Natural killer cell (primary cell): Measurements from ENCODE around the gene GABBR2. TPM values are rescaled to one million over a fixed set of nuclear protein-coding genes. Genes with fewer than 3 reads are reported as not detected.

Experiments used
- ATAC-seq, 3 donors: fragments of 150-1000 bp in 2 of 3; fragments of 200-7000 bp in 1 of 3; cut with Tn5 transposase; 1 replicate in 1 of 3; 2 replicates in 2 of 3; pipeline ENCODE4 v1.10.0; 2021; ENCODE audit warnings: mild to moderate bottlenecking in 2 of 3, moderate library complexity in 2 of 3
- DNase-seq, 2 donors: peaks; one replicate each; pipeline versions ENCODE4 v3.0.0 to v3.0.0-alpha.2; 2013 to 2021; ENCODE audit warnings: mixed read lengths in 1 of 2
- H3K27ac ChIP-seq: one replicate; pipeline ENCODE4 v1.5.1; 2013; ENCODE audit warnings: mild to moderate bottlenecking, low read length
- H3K27me3 ChIP-seq: one replicate; pipeline ENCODE4 v1.6.1; 2013; ENCODE audit warnings: low read length; ENCODE audit not compliant: control insufficient read depth, insufficient read depth
- H3K36me3 ChIP-seq: one replicate; pipeline ENCODE4 v1.6.1; 2013; ENCODE audit warnings: low read length; ENCODE audit not compliant: control insufficient read depth, insufficient read depth
- H3K4me1 ChIP-seq: one replicate; pipeline ENCODE4 v1.6.1; 2013; ENCODE audit warnings: low read length; ENCODE audit not compliant: control insufficient read depth, insufficient read depth
- H3K4me3 ChIP-seq: one replicate; pipeline ENCODE4 v1.5.1; 2013; ENCODE audit warnings: low read length
- H3K9me3 ChIP-seq: one replicate; pipeline ENCODE4 v1.6.1; 2013; ENCODE audit warnings: low read length; ENCODE audit not compliant: control insufficient read depth, insufficient read depth
- H3K27ac Mint-ChIP-seq, 2 donors: one replicate each; pipeline ENCODE4 v1.8.0; 2022; ENCODE audit warnings: mild to moderate bottlenecking in 2 of 2, mixed read lengths in 2 of 2, moderate library complexity in 1 of 2
- H3K27me3 Mint-ChIP-seq, 2 donors: one replicate each; pipeline ENCODE4 v1.8.0; 2022; ENCODE audit warnings: low read depth in 2 of 2, mixed read lengths in 2 of 2
- H3K36me3 Mint-ChIP-seq: one replicate; pipeline ENCODE4 v1.8.0; 2022; ENCODE audit warnings: mixed read lengths
- H3K4me1 Mint-ChIP-seq, 2 donors: one replicate each; pipeline ENCODE4 v1.8.0; 2022; ENCODE audit warnings: mixed read lengths in 2 of 2
- H3K4me3 Mint-ChIP-seq: one replicate; pipeline ENCODE4 v1.8.0; 2022; ENCODE audit warnings: mild to moderate bottlenecking, moderate library complexity, mixed read lengths
- H3K9me3 Mint-ChIP-seq, 2 donors: one replicate each; pipeline ENCODE4 v1.8.0; 2022; ENCODE audit warnings: mixed read lengths in 2 of 2
- WGBS: methylation state at CpG from one replicate; pipeline ENCODE4 v1.1.7; 2013; ENCODE audit warnings: missing lambda C conversion rate; ENCODE audit not compliant: insufficient coverage; 5-methylcytosine and 5-hydroxymethylcytosine counted together
- intact Hi-C: fragments of 100-400 bp; cut with micrococcal nuclease; formaldehyde crosslinking; loops from one replicate; pipeline ENCODE4 v1.14.2; 2022
- total RNA-seq, 4 donors: library from RNA; stranded (reverse); fragments of 120-200 nt in 1 of 4; gene quantifications; one replicate each; pipeline versions ENCODE4 v1.2.3 to v1.2.4, GENCODE V29; 2013 to 2022
- TF ChIP-seq, protein P1 (sequence below): fragments of 200-600 bp; IDR thresholded peaks from one replicate; pipeline ENCODE4 v1.8.0; 2022; ENCODE audit warnings: antibody characterized with exemption

GABBR2 gene
- total RNA-seq, 3 donors from 2014 or later (not counting 1 experiment from before 2014, with no cell fraction given), result not detected

DNA sequence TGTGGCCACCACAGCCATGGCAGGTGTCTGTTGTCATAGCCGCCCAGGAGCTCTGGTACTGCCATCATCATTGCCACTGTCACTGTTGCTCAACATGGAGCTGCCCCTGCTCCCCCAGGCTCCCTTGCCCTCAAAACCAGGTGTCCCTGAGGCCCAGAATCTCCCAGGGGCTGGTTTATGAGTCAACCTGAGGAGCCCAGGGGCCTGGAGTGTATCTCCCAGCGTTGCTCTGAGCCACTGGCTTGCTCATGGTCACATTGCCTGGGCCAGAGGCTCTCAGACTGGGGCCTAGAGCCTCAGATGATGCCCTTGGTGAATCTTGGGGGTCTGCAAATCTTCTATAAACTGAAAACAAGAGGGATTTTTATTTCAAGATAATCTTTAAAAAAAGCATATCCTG is 428.6 kb downstream of the GABBR2 start:
- Mint-ChIP-seq H3K9me3 (no peaks in the 10 kb centered on the region), H3K27me3 (peaks cover 17 to 47% of the 10 kb centered on the region in 2 donors), H3K4me1 (no peaks in the 10 kb centered on the region), H3K27ac (no peak overlapping the region), H3K4me3 (no peak overlapping the region), H3K36me3 (no peaks in the 10 kb centered on the region)
- intact Hi-C loops, result no loop called here
- H3K4me1 ChIP-seq, result no peaks in the 10 kb centered on the region
- H3K36me3 ChIP-seq, result no peaks in the 10 kb centered on the region
- H3K27ac ChIP-seq, result no peak overlapping the region
- 68% methylated on average over 2 of the region's 2 CpGs for WGBS
- H3K4me3 ChIP-seq, result no peak overlapping the region
- DNase-seq (no peak), ATAC-seq (no peak)
- peaks cover 3% of the 10 kb centered on the region for H3K27me3 ChIP-seq
- TF ChIP-seq, protein P1, sequence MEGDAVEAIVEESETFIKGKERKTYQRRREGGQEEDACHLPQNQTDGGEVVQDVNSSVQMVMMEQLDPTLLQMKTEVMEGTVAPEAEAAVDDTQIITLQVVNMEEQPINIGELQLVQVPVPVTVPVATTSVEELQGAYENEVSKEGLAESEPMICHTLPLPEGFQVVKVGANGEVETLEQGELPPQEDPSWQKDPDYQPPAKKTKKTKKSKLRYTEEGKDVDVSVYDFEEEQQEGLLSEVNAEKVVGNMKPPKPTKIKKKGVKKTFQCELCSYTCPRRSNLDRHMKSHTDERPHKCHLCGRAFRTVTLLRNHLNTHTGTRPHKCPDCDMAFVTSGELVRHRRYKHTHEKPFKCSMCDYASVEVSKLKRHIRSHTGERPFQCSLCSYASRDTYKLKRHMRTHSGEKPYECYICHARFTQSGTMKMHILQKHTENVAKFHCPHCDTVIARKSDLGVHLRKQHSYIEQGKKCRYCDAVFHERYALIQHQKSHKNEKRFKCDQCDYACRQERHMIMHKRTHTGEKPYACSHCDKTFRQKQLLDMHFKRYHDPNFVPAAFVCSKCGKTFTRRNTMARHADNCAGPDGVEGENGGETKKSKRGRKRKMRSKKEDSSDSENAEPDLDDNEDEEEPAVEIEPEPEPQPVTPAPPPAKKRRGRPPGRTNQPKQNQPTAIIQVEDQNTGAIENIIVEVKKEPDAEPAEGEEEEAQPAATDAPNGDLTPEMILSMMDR, result no peak
- no peaks in the 10 kb centered on the region for H3K9me3 ChIP-seq

DNA sequence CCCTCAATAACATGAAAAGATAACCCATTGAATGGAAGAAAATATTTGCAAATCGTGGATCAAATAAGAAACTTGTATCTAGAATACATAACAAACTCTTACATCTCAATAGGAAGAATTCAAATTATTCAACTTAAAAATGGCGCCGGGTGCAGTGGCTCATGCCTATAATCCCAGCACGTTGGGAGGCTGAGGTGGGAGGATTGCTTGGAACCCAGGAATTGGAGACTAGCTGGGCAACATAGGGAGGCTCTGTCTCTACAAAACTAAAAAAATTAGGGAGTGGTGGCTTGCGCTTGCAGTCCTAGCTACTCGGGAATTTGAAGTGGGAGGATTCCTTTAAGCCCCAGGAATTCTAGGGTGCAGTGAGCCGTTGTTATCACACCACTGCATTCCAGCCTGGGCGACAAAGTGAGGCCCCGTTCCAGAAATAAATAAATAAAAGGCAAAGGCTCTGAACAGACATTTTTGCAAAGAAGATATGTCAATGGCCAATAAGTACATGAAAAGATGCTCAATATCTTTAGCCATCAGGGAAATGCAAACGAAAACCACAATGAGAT is 431.7 kb downstream of the GABBR2 start:
- no peaks in the 10 kb centered on the region for H3K36me3 Mint-ChIP-seq
- TF ChIP-seq, protein P1, result no peak
- no peaks in the 10 kb centered on the region for H3K9me3 Mint-ChIP-seq
- H3K9me3 ChIP-seq, result no peaks in the 10 kb centered on the region
- 88% methylated on average over 8 of the region's 10 CpGs for WGBS
- H3K27ac Mint-ChIP-seq, result no peak overlapping the region
- ATAC-seq, result no peak
- H3K4me1 Mint-ChIP-seq, result no peaks in the 10 kb centered on the region
- no peak overlapping the region for H3K4me3 ChIP-seq
- DNase-seq, result no peak
- intact Hi-C loops, result no loop called here
- H3K27me3 Mint-ChIP-seq, result peaks cover 20 to 59% of the 10 kb centered on the region in 2 donors
- no peak overlapping the region for H3K27ac ChIP-seq
- peaks cover 3% of the 10 kb centered on the region for H3K27me3 ChIP-seq
- H3K36me3 ChIP-seq, result no peaks in the 10 kb centered on the region
- H3K4me1 ChIP-seq, result no peaks in the 10 kb centered on the region
- no peak overlapping the region for H3K4me3 Mint-ChIP-seq

DNA sequence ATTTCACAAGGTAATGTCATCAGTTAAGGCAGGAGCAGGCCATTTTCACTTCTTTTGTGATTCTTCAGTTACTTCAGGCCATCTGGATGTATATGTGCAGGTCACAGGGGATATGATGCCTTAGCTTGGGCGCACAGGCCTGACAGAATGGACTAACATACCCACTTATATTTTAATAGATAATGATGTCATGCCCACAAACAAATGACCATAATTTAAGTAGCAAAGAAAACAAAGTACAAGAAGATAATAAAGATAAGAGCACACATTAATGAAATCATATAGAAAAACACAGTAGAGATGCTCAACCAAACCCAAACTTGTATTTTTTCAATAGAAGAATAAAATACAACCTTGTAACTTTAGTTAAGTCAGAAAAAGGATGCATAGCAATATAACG is 433.6 kb downstream of the GABBR2 start:
- Histone ChIP-seq H3K27me3 (peaks cover 3% of the 10 kb centered on the region), H3K36me3 (no peaks in the 10 kb centered on the region), H3K9me3 (no peaks in the 10 kb centered on the region), H3K4me1 (no peaks in the 10 kb centered on the region), H3K27ac (no peak overlapping the region), H3K4me3 (no peak overlapping the region)
- Mint-ChIP-seq H3K4me3 (no peak overlapping the region), H3K36me3 (no peaks in the 10 kb centered on the region), H3K27ac (no peak overlapping the region), H3K4me1 (no peaks in the 10 kb centered on the region), H3K9me3 (no peaks in the 10 kb centered on the region), H3K27me3 (peaks cover 19 to 62% of the 10 kb centered on the region in 2 donors)
- TF ChIP-seq, protein P1, result no peak
- WGBS, result no CpG with 5 or more reads among the region's 2 CpGs
- DNase-seq (no peak), ATAC-seq (no peak)
- intact Hi-C loops, result no loop called here

DNA sequence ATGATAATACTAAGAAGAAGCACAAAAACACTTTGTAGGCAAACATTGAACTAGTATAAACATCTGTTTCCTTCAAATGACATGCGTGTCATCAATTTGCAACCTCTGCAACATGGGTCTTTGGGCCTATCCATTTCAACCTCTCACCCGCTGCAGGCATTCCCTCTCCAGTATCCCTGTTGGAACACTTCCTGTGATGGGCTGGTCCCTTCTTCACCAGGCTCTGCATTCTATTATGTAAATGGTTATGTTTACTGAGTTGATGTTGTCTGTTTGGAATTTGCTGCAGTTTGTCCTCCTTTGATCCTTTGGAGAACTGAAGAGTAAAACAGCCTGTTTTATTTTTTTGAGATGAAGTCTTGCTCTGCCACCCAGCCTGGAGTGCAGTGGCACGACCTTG is 436.7 kb downstream of the GABBR2 start:
- no peak overlapping the region for H3K27ac Mint-ChIP-seq
- H3K4me1 ChIP-seq, result no peaks in the 10 kb centered on the region
- ATAC-seq (no peak), DNase-seq (no peak)
- H3K4me3 Mint-ChIP-seq, result no peak overlapping the region
- H3K4me1 Mint-ChIP-seq, result no peaks in the 10 kb centered on the region
- 94% methylated on average over 3 of the region's 3 CpGs for WGBS
- no peaks in the 10 kb centered on the region for H3K36me3 Mint-ChIP-seq
- no peak overlapping the region for H3K27ac ChIP-seq
- intact Hi-C loops, result no loop called here
- no peak overlapping the region for H3K4me3 ChIP-seq
- H3K27me3 Mint-ChIP-seq, result peaks cover 32 to 59% of the 10 kb centered on the region in 2 donors
- no peaks in the 10 kb centered on the region for H3K36me3 ChIP-seq
- H3K9me3 Mint-ChIP-seq, result no peaks in the 10 kb centered on the region
- no peaks in the 10 kb centered on the region for H3K9me3 ChIP-seq
- no peaks in the 10 kb centered on the region for H3K27me3 ChIP-seq
- TF ChIP-seq, protein P1, result no peak
